Midbrain (tissue), 1 donor: ENCODE results near the gene USH2A.
A peak's percentile ranks its signal among the peaks of the same experiment; 100 is the strongest.

ENCODE experiments used
- DNase-seq: peaks from one replicate; lab custom pipeline; 2025; lab: John Stamatoyannopoulos, UW

Gene USH2A

DNA sequence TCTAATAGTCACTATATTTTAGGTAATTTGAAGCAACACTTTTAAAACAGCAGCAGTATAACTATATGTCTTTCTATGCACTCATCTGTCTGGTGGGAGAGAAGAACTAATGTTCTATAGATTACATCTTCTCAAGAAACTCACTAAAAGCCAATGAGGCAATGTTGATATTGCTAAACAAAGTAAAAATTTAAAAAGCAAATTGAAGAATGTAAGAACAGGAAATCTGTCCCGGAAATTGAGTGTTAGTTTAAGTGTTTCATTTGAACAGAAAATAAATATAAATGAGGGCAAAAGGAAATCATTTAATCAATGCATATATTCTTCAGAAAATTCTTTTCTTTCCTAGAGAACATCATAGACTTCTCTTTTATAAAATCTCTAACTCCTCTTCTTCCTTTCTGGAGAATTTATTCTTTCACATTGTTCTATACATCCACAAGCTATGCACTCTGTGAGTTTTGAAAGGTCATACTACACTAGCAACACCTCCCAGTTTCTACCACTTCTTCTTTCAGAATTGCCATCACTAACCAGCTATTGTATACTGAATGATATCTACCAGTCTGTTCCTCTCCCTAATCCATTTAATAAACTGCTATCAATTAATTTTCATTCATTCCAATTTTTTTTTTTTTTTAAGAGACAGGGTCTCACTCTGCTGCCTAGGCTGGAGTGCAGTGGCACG lies 153.0 kb downstream of the USH2A start:
- no peak for DNase-seq

DNA sequence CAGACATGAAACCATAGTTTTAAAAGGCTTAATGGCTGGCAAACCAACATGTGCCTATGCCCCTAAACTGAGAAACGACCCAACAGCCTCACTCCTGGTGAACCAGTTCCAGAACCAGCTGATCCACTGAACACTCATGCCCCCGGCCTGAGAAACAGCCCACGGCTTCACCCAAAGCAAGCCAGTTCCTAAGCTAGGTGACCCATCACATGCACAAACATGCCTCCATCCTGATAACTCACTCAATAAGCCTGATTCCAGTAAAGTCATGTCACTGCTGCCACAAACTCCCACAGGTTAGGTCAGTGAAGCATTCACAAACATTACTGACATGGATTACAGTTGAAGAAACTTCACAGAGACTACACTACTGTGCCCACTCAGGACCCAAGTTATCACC lies 161.6 kb downstream of the USH2A start:
- DNase-seq = no peak

DNA sequence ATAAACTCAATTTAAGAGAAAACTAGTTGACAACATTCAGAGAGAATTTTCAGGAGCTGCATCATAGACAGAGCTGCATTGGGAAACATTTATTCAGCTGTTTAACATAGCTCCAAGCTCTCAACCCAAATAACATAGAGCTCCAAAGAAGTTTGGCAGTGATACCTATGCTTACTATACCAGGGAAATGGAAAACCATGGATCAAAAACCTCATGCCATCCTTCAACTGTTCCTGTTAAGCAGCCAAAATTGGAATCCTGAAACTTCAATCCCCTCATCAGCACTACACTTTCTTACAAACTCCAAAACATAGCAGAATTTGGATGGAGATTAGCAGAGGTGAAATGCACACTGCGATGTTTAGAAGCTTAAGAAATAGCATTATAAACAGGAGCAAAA lies 164.4 kb downstream of the USH2A start:
- DNase-seq = no peak

DNA sequence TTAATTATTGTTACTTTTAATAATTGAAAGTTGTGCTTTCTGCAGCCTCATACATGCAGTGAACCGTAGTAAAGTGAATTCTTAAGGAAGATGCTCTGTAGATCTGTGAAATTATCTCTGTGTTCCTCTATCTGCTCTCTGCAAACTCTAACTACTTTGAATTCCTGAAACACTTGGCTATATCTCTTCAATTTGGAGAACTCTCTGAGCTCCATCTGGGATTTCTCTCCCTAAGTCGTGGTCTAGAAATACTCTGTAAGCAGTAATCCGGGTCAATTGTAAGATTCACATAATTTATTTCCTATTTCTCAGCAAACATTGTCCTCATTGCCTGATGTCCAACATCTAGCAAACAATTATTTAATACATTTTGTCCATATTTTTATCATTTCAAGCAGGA lies 164.9 kb downstream of the USH2A start:
- DNase-seq = no peak

DNA sequence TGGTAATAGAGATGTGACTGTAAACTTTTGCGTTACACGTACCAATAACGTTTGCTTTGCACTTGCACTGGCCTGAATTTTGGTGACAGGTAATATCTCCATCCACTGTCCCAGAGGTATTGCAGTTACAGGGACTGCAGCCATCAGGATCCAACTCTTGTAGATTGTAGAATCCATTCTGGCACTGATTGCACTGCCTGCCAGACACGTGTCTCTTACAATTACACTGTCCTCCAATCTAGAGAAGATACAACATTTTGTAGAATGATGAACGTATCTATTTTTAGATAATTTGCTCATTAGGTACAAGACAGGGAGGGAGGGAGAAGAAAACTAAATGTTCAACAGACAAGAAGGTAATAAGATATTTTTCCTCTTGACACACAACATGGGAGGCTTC lies 172.4 kb downstream of the USH2A start:
- DNase-seq = no peak

DNA sequence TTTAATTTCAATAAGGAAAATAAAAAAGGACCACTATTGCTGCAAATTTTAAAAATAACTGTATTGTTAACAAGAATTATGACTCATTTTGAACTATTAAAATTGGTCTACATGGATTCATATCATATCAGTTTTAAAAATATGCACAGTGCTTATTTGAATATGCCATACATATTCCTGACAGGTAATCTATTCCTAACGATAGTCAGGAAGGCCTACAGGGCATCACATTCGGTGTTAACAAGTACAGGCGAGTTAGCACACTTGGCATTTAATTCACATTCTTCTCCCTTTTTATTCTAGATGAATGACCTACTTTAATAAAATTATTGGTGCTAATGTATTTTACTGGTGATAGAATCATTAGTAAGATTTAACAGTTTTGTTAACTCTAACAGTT lies 174.6 kb downstream of the USH2A start:
- DNase-seq = no peak

DNA sequence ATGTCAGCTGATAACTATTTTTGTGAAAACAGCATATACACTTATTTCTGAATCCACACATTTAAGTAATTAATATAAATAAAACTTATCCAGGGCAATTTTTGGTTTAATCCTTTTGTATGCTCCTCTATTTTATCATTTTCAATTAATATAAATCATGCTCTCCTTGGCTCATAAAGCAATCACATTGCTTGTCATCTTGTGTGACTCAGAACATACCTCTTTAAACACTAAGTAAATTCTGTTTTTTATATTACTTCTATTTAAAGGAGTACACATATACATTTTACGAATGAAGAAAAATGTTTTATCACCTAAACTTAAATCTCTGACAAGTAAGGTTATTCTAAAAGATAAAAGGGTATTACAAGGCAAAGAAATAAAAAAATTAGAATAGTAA lies 175.3 kb downstream of the USH2A start:
- no peak for DNase-seq

DNA sequence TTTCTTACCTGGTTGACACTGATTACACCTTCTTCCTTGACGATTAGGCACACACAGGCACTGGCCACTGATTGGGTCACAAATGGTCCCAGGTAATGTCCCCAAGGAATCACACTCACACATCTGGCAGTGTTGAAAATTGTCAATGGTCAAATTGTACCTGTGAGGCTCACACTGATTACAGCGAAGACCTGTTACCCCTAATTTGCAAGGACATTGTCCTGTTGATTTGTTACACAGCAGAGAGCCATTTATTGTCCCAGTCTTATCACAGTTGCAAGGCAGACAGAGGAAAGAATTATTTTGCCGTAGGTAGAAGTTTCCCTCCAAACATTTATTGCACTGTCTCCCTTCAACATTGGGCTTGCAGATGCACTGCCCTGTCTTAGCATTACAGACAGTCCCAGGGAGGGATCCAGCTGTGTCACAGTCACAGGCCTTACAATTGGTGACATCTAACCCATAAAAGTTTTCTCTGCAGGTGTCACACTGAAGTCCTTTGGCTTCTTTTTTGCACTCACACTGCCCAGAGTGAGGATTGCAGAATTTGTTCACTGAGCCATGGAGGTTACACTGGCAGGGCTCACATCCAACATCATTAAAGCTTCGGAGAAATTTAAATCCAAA lies 176.6 kb downstream of the USH2A start:
- DNase-seq = no peak

DNA sequence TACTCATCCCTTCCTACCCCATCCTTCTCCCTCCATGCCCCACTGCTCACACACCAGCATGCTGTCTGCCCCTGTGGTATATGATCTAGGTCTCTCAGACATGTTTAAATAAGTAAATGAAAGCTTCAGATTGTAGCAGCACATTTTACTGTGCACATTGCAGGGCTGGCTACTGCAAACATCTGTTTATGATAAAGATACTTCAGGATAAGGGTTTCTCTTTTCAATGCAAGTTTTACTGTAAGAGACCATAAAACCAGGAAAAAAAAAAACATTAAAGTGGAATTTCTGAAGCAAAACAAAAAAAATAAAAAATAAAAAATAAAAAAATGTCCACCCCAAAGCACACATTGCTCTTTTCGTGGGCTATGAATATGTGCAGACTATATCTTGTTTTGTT lies 184.4 kb downstream of the USH2A start:
- DNase-seq = no peak

DNA sequence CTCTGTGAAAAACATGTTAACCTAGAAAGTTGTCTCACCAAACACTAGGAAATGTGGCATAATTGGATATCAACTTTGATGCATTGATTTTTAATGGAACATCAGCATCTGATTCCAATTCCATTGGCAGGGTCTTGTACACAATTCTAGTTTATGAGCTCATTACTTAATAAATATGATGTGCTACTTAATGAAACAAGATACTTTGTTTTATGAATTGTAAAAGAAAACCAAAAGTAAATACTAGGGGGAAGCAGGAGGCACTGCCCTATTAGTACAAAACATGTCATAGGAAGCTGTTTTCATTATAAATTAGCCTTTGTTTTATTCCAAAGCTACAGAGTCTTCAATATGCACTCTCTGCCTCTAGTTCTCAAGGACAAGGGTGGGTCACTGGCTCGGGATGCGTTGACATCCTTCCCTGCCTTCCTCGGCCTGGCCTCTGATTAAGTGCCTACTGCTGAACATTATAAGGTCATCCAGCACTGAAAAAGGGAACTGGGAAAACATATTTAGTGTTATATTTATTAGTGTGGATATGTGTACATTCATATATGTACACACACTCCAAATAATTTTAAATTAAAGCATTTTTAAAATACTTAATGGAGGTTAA lies 185.2 kb downstream of the USH2A start:
- no peak for DNase-seq

DNA sequence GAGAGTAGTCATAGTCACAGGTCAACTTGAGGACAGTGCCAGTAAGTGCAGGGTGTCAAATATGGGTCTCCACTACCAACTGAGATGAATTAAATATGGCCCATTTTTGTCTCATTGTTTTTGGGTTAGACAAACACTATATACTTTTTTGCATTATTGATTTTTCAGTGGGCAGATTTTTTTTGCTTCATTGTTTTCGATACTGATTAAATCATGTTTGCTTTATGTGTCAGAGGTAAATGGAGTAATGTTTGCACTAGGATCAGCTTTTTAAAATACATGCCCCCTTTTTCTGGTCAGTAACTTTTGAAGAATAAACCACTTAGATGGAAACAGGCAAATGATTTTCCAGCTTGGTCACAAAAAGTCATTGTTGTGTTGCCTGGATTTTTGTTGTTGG lies 199.0 kb downstream of the USH2A start:
- no peak for DNase-seq

DNA sequence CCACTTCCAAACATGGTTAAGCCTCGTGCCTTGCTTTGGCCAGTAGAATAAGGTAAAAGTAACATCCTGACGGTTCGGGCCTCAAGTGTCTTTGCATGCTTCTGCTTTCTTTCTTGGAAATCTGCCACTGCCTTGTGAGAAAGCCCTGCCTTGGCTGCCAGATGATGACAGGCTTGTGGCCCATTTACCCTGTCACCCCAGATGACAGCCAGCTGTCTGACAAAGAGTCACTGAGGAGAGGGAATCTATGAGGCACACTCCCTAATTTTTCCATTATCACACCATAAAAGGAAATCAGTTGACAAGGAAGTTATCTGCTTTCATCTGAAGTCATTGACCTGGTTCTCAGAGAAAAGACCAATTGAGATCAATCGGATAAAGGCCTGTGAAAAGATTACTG lies 199.8 kb downstream of the USH2A start:
- no peak for DNase-seq

DNA sequence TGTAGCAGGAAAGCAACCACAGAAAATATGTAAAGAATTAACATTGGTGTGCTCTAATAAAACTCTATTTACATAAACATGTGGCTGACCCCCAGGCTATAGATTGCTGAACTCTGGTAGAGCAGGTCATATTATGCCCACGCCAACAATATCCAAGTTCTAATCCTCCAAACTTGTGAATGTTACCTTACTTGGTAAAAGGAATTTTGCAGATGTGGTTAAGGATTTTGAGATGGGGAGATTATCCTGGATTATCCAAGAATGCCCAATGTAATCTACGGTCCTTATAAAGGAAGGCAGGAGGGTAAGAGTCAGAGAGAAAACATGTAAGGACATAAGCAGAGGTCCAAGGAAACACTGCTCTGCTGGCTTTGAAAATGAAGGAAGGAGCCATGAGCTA lies 201.0 kb downstream of the USH2A start:
- no peak for DNase-seq

DNA sequence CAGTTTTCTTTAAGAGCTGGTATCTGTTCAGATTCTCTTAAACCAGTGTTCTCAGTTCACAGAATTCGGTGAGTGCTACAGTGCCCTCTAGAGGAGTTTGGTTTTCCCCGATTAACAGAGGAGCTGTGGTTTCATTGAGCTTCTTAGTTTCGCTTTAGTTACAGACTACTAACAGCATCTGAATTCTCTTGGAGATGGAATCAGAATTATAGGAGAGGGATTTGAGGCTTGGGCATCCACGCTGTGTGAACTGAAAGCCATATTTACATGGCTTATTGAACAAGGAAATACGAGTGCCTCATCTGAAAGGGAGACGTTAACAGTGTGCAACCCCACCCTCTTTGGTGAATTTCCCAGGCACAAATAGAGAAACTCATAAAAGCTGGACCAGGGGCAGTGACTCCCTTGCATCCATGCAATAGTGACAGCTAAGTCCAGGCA lies 202.0 kb downstream of the USH2A start:
- DNase-seq = peak; percentile 84

DNA sequence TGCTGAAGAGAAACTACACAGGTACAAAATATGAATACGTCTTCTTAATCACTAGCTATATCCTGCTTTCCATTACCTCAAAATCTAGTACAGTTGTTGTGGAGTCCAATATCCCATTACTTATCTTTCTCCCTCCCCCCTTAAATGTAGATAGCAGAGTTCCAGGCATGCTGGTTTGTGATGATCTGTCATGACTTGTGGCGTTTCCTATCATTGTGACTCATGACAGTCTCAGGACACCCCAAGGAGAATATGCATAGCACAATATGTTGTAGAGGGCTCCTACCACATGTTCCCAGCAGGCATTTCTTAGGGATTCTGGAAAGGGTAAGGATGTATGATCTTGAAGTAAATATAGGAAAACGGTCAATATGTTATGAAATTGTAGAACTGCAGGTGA lies 206.9 kb downstream of the USH2A start:
- no peak for DNase-seq

DNA sequence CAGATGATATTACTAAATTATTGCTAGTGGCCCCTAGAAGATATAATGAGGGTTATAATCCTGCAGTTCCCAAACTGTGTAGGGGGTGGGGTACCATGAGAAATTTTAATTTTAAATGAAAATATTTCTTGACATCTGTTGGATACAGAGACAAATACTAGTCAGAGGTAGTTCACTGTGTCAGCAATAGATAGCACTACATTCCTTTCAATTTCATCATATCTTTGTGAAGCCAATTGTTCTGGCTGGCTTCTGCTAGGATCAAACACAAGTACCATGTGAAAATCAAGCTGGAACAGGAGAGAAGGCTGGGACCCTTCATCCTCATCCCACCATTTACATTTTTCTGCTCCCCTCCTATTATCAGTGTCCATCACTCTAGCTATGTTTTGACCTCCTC lies 208.1 kb downstream of the USH2A start:
- no peak for DNase-seq

DNA sequence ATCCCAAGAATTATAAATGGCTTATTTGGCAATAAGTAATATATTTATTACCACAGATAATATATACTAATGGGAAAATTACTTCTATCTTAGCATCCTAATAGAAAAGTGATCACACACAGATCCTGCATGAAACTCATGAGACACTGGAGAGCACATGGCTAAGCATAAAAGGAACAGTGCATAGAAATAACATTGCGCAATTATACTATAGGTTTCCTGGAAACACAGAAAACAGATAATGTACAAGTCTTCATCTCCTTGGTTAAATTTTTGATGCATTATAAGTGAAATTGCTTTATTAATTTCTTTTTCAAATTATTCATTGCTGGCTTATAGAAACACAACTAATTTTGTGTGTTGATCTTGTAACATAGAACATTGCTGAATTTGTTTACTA lies 210.4 kb downstream of the USH2A start:
- no peak for DNase-seq

DNA sequence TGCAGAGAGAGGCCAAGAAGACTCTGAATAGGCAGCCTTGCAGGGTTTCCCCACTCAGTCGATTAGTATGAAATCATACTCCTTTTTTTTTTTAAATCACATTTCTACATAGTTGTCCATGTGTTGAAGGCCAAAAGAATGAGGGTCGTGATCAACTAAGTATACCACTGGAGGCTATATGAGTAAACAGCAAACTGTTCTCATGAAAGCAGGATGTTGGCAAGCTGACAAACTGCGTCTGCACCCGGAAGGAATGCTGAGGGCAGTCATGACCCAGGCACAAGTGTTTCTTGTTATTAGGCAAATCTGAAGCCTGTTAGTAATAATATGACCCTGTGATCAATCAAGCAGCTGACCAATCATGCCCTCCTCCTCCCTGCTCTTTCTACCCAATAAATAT lies 213.2 kb downstream of the USH2A start:
- DNase-seq = no peak

DNA sequence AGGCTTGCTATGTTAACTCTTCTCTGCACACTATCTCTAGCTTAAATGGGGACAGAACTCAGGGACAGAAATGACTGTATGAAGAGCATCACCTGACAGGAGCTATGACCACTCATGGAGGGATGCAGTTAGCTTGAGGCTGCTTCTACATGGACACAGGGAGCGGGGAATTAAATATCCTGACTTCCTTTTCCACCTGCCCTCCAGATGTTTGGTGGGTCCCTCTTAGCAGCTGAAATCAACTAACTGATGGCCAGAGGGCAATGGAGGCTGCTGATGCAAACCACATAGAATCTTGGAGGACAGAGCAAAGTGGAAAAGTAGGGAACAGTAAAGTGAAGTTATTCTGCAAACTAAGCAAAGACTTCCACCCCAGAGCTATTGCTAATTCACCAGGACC lies 214.1 kb downstream of the USH2A start:
- no peak for DNase-seq

DNA sequence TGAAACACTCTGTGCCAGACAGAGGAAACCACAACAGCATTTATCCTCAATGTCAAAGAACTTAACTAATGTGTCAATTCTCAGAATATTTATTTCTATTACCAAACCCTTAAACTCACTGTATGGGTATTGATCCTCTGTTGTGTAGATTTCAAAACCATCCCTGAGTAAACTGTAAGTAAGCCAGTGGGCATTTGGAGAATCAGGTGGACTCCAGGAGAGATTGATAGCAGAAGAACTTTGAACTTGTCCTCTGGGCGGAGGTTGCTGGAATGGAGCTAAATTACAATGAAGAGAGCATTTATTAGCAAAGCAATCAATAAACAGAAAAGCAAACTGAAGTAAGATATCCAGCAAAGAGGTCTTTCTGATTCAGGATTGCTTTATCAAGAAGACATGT lies 216.1 kb downstream of the USH2A start:
- no peak for DNase-seq

DNA sequence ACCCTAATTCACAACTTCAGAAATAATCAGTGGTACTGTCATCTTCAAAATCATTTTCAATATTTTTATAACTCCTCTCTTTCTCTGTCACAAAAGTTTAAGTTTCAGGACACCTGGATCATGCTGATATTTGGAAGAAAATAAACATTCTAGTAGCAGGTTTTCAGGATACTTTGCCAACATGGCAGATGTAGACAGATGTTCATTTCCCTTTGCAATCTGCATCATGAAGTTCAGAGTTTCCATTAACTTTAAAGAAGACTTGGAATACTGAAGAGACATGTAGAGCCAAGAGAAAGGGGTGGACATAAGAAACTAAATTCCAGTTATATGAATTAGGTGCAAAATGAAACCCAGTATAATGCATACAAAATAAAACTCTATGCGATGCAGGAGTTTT lies 218.1 kb downstream of the USH2A start:
- DNase-seq = no peak

DNA sequence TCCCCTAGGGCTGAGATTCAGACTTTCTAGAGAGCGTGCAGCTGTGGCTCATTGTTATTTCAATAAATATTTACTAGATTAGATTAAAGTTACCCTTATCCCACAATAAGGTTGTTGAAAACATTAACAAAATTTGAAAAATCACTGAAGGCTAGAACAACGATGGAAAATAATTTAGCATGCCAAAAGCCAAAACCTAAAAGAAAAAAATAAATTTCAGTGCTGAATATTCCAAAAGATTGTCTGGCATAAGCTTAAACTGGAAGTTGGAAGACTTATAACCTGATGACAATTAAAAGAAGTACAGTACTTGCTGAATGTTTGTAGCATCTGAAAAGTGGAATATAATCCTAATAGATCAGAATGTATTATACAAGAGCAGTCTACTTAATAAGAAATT lies 221.3 kb downstream of the USH2A start:
- DNase-seq = no peak

DNA sequence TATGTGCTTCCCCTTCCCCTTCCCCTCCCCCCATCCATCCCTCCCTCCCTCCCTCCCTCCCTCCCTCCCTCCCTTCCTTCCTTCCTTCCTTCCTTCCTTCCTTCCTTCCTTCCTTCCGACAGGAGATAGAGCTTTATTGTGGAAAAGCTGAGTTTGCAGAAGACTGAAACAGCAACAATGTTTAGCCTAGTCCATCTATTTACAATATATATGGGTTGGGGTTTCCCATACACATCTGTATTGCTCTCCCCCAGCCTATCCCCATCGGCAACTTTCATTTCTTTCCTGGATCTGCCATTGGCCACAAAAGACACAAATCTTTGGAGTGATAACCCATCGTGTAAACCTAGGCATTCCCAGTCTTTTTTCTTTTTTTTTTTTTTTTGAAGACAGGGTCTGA lies 222.3 kb downstream of the USH2A start:
- no peak for DNase-seq

DNA sequence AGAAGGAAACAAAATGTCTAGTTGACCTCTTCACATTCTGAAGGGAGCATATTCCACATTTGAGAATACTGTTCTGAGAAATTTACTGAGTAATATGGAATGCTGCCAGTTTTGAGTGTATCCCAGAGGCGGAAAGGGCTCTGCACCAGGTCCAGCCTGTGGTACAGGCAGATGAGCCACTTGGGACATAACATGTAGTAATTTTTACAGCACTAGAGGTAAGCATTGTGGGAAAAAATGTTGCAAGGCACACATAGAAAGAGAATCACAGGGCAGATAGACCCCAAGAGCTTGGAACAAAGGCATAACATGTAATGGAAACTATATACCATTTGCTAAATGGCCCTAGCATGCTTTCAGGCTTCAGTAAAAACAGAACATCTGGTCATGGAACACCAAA lies 228.5 kb downstream of the USH2A start:
- DNase-seq = no peak
